GM15510 (cell line): ENCODE results near the gene PROZ.

Experiments
- POLR2A ChIP-seq: IDR thresholded peaks from 3 replicates; pipeline ENCODE4 v1.6.1; 2011; ENCODE audit warnings: borderline replicate concordance; ENCODE audit not compliant: insufficient read length; ENCODE audit errors: extremely low read depth

PROZ gene, protein sequence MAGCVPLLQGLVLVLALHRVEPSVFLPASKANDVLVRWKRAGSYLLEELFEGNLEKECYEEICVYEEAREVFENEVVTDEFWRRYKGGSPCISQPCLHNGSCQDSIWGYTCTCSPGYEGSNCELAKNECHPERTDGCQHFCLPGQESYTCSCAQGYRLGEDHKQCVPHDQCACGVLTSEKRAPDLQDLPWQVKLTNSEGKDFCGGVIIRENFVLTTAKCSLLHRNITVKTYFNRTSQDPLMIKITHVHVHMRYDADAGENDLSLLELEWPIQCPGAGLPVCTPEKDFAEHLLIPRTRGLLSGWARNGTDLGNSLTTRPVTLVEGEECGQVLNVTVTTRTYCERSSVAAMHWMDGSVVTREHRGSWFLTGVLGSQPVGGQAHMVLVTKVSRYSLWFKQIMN

GRCh38 chr13:113157929-113158747, at the start of gene PROZ:
PROZ (plus strand) TSS chr13:113158648; CDS start chr13:113158661, 13 bp downstream.
- TF ChIP-seq POLR2A: no peak

DNA sequence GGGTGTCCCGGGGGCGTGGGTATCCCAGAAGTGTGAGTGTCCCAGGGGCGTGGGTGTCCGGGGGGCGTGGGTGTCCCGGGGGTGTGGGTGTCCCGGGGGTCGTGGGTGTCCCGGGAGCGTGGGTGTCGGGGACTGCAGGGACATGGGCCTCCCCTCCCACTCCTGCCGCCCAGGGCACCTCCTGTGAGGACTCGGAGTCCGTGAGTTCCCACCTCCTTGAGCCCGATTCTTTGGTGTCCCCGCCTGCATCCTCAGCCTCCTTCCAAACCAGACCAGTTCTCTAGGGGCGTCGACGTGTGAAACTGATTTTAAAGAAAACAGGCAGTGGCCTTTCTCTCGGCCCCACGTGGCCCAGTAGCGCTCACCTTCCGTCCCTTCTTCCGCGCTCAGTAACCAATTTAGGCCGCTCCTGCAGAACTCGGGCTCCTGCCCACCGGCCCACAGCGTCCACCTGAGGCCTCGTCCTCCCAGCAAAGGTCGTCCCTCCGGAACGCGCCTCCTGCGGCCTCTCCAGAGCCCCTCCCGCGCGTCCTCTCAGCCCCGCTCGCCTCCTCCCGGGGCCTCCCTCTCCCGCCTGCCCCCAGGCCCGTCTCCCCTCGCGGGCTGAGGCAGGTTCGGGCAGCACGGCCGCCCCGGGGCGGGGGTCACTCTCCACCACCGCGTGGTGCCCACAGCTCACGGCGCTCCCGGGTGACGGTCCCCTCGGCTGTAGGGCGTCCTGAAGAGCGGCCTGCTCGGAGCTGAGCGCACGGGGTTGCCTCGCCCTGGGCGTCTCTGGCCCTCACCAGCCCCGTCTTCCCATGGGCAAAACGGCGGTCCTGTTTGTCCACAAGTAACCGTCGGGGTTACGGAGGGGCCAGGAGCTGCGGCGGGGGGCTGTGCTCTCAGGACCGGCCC, 49.0 kb upstream of the PROZ start:
- TF ChIP-seq POLR2A: no peak

GRCh38 chr13:113110048-113110851, 48.2 kb upstream of the PROZ start:
- no peak for TF ChIP-seq POLR2A

DNA sequence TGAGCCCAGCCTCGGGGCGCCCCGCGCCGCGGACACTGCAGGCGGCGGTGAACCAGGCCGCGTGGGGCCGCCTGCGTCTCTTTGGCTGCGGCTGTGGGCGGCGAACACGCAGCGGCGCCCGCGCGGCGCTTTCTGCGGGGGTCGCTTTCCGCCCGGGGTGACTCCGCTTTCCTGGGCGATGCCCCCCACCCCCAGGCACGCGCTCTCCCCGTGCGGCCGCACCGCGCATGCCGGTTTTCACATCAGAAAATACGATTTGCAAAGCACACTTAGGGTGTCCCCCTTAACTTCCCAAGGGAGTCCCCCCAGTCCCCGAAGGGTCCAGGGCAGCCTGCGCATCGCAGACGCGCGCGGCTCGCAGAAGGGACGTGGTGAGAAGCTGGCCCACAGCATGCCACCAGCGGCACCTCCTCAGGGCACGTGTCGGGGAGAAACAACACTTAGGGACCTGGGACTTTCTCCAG, 47.6 kb upstream of the PROZ start:
- no peak for TF ChIP-seq POLR2A

DNA sequence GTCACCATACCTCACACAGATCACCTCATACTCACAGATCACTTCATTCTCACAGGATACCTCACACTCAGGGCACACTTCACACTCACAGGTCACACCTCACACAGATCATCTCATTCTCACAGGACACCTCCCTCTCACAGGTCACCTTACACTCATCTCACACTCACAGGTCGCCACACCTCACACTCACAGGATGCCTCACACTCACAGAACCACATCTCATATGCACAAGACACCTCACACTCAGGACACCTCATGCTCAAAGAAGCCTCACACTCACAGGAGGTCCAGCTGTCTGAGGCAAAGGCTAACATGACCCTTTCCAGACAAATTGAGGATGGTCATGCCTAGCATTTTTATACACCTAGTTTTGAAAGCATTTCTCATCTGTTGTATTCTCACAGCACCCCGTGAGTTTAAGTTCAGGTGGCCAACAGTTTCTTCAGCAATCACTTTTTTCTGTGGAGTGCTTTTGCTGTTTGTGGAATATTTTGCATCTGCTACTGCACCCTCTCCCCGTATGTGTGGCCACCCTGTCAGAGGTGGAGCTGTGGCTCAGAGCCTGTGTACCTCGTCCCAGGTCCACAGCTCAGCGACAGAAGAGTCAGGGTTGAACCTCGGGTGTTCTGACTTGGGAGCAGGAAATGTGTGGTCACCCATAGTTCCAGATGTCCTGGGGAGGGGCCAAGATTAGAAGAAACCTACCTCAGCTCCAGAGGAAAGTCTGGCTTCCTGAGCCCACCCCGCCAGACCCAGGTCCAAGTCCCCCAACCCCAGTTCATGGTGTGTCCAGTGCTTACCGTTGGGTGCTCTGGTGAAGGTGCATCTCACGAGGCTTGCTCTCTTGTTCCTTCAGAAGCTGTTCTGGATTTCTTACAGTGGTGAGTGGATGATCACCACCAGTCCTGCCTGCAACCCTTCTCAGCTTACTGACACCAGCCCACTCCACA, 45.3 kb upstream of the PROZ start:
- no peak for TF ChIP-seq POLR2A

DNA sequence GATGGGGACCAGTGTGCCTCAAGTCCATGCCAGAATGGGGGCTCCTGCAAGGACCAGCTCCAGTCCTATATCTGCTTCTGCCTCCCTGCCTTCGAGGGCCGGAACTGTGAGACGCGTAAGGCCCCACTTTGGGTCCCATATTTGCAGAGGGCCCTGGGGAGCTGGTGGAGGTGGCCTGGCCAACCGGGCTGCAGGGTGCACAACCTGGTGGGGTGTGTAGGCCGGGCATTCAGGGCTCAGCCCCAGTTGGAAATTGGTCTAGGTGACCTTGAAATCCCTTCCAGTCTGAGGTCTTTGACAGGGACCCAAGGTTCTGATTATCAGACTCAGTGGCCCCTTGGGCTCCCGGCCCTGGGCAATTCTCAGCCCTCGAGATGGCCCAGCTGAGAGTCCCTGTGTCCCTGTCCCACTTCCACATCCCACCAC, 44.6 kb upstream of the PROZ start:
- no peak for TF ChIP-seq POLR2A

- TF ChIP-seq POLR2A: no peak
Observed at GRCh38 chr13:113114511-113115362, 43.7 kb upstream of the PROZ start.

- no peak for TF ChIP-seq POLR2A
Observed at GRCh38 chr13:113115363-113116205, 42.9 kb upstream of the PROZ start.

- TF ChIP-seq POLR2A: no peak
Observed at GRCh38 chr13:113116206-113116800, 42.1 kb upstream of the PROZ start.

GRCh38 chr13:113116871-113117271, 41.6 kb upstream of the PROZ start:
- TF ChIP-seq POLR2A: no peak
